Endothelial cell of umbilical vein (primary cell): ENCODE results near the gene USP6NL. TPM values are rescaled to one million over a fixed set of nuclear protein-coding genes. Genes with fewer than 3 reads are reported as not detected.

Experiments
- BruUV-seq: library from RNA; stranded (reverse); fragments of 400-500 nt; replicated peaks from 2 replicates; lab custom pipeline; 2021; lab: Mats Ljungman, UMichigan
- CTCF ChIA-PET: fragments of 300-600, 350-600 bp; sonication (Branson Sonifier 250); formaldehyde crosslinking; loops from one replicate; lab custom pipeline; 2021; ENCODE audit warnings: antibody characterized with exemption, inconsistent platforms; lab: Charles Lee
- POLR2A ChIA-PET: fragments of 300-600, 350-600 bp; sonication (Branson Sonifier 250); formaldehyde crosslinking; loops from one replicate; lab custom pipeline; 2021; ENCODE audit warnings: antibody characterized with exemption, inconsistent platforms; lab: Charles Lee
- DNase-seq: peaks from one replicate; pipeline ENCODE4 v3.0.0-alpha.2; 2011; ENCODE audit warnings: low read depth, low spot score
- FAIRE-seq: peaks from 2 replicates; lab custom pipeline; 2011; peaks lifted over from hg19 to GRCh38; lab: Jason Lieb, UNC
- H2AFZ ChIP-seq: 2 replicates; pipeline ENCODE4 v1.6.0; 2012; ENCODE audit warnings: low read depth, low read length, control low read depth, inconsistent platforms
- H3K27ac ChIP-seq: 2 replicates; pipeline ENCODE4 v1.5.1; 2011; ENCODE audit warnings: low read depth, mild to moderate bottlenecking, control low read depth, low read length, moderate library complexity; ENCODE audit not compliant: insufficient read depth
- H3K27me3 ChIP-seq, 2 experiments: 2 replicates each; pipeline versions ENCODE4 v1.6.0 to v1.6.1; 2011; ENCODE audit warnings: low read length in 2 of 2, mixed read lengths in 1 of 2; ENCODE audit not compliant: control insufficient read depth in 2 of 2, insufficient read depth in 2 of 2
- H3K36me3 ChIP-seq, 2 experiments: 2 replicates in 1 of 2; 3 replicates in 1 of 2; pipeline ENCODE4 v1.5.1; 2011; ENCODE audit warnings: low read length in 2 of 2, mild to moderate bottlenecking in 1 of 2, moderate library complexity in 1 of 2; ENCODE audit not compliant: control insufficient read depth in 2 of 2, insufficient read depth in 2 of 2; ENCODE audit errors: extremely low read depth in 1 of 2
- H3K4me1 ChIP-seq: 3 replicates; pipeline ENCODE4 v1.5.1; 2011; ENCODE audit warnings: mild to moderate bottlenecking, low read length; ENCODE audit not compliant: control insufficient read depth, insufficient read depth; ENCODE audit errors: extremely low read depth
- H3K4me2 ChIP-seq: 2 replicates; pipeline ENCODE4 v1.6.1; 2011; ENCODE audit warnings: low read length, control low read depth, mixed read lengths; ENCODE audit not compliant: insufficient read depth
- H3K4me3 ChIP-seq, 3 experiments: fragments of 200-600 bp in 1 of 3; sonication (generic), shearing (Covaris generic) in 1 of 3; replicated peaks in 1 of 3; 2 replicates each; pipeline ENCODE4 v1.5.1; 2011 to 2016; ENCODE audit warnings: control low read depth in 3 of 3, low read length in 3 of 3, mild to moderate bottlenecking in 2 of 3, inconsistent platforms in 1 of 3, low read depth in 1 of 3, moderate library complexity in 1 of 3; ENCODE audit not compliant: insufficient read depth in 1 of 3
- H3K79me2 ChIP-seq: 2 replicates; pipeline ENCODE4 v1.6.0; 2012; ENCODE audit warnings: low read length, inconsistent platforms; ENCODE audit not compliant: control insufficient read depth, insufficient read depth
- H3K9ac ChIP-seq: replicated peaks from 2 replicates; pipeline ENCODE3; 2011; ENCODE audit warnings: low read length, control low read depth; ENCODE audit not compliant: insufficient read depth; ENCODE audit errors: extremely low read depth
- H3K9me1 ChIP-seq: replicated peaks from 3 replicates; pipeline ENCODE4 v1.6.0; 2011; ENCODE audit warnings: mild to moderate bottlenecking, low read length; ENCODE audit not compliant: control insufficient read depth, insufficient read depth; ENCODE audit errors: extremely low read depth
- H3K9me3 ChIP-seq: replicated peaks from 2 replicates; pipeline ENCODE4 v1.5.1; 2012; ENCODE audit warnings: low read length, inconsistent platforms; ENCODE audit not compliant: control insufficient read depth, insufficient read depth
- H4K20me1 ChIP-seq: replicated peaks from 2 replicates; pipeline ENCODE3; 2011; ENCODE audit warnings: mild to moderate bottlenecking, low read length; ENCODE audit not compliant: control insufficient read depth, insufficient read depth; ENCODE audit errors: extremely low read depth
- EZH2 ChIP-seq: IDR thresholded peaks from 2 replicates; pipeline ENCODE4 v1.6.1; 2012; ENCODE audit warnings: borderline replicate concordance, low read depth, mild to moderate bottlenecking, moderate library complexity, low read length, inconsistent platforms; ENCODE audit not compliant: severe bottlenecking
- FOS ChIP-seq: IDR thresholded peaks from 2 replicates; pipeline ENCODE4 v1.6.1; 2011; ENCODE audit warnings: mild to moderate bottlenecking, low read length, moderate library complexity, borderline replicate concordance; ENCODE audit not compliant: insufficient read depth
- GATA2 ChIP-seq: IDR thresholded peaks from 2 replicates; pipeline ENCODE4 v1.7.0; 2011; ENCODE audit warnings: low read depth, mild to moderate bottlenecking, moderate library complexity, mixed read lengths, low read length; ENCODE audit not compliant: insufficient read length, insufficient read depth
- JUN ChIP-seq: IDR thresholded peaks from 2 replicates; pipeline ENCODE4 v1.6.1; 2011; ENCODE audit warnings: borderline replicate concordance, low read depth; ENCODE audit not compliant: insufficient read length, insufficient read depth
- MYC ChIP-seq: IDR thresholded peaks from one replicate; pipeline ENCODE4 v1.6.1; 2011; ENCODE audit warnings: mild to moderate bottlenecking, low read depth, low read length
- POLR2A ChIP-seq: IDR thresholded peaks from 2 replicates; pipeline ENCODE4 v1.6.1; 2012; ENCODE audit warnings: low read depth, mild to moderate bottlenecking, control low read depth, low read length
- dilution Hi-C: fragments of 300-500 bp; cut with MboI; formaldehyde crosslinking; loops from one replicate; pipeline ENCODE4 v1.15.0; 2019; ENCODE audit warnings: low sequenced_read_pairs; ENCODE audit not compliant: extremely low pct_ligation_motif_present
- intact Hi-C: fragments of 100-400 bp; cut with micrococcal nuclease; formaldehyde crosslinking; loops from one replicate; pipeline ENCODE4 v1.10.0; 2022
- polyA plus RNA-seq, 4 experiments: library from polyadenylated mRNA; depleted of rRNA in 3 of 4; stranded (reverse) in 3 of 4; unstranded in 1 of 4; fragments of >200 nt; gene quantifications; 2 replicates each; pipeline versions ENCODE4 v1.2.1 to v1.2.3, GENCODE V29; 2011 to 2012; ENCODE audit warnings: missing spikeins in 1 of 4
- total RNA-seq: library from RNA; stranded (reverse); gene quantifications from 2 replicates; pipeline ENCODE4 v1.2.3, GENCODE V29; 2021
- TF ChIP-seq, protein P1 (sequence below), 2 donors: IDR thresholded peaks; 1 replicate in 1 of 2; 2 replicates in 1 of 2; pipeline ENCODE4 v1.5.1; 2011; ENCODE audit warnings: low read length in 2 of 2, mild to moderate bottlenecking in 2 of 2, moderate library complexity in 2 of 2, control low read depth in 1 of 2, inconsistent platforms in 1 of 2, low read depth in 1 of 2; ENCODE audit not compliant: insufficient read depth in 1 of 2; ENCODE audit errors: extremely low read depth in 1 of 2

The USP6NL gene
- total and polyA plus RNA-seq, 2 donors (not counting 3 experiments of a cell fraction or from before 2014, with no cell fraction given) = 13.5 to 29.2 TPM

DNA sequence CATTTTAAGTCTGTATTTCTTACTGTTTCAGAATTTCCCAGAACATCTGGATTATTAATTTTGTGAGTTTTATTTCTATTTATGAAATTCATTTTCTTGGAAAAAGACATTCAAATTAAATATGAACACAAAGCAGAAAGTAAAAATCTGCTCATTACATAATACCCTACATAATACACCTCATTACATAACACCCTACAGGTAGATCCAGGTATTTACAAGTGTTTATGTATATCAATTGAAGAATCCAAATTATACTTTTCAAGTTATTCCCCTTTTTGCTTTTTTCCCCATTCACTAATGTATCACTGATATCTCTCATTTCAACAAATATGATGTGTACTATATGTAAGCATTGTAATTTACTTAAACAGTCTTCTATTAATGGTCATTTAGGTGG, 129.1 kb downstream of the USP6NL start:
- H2AFZ ChIP-seq = no peak overlapping the region
- intact Hi-C loops (no loop called here), dilution Hi-C loops (no loop called here)
- H3K4me1 ChIP-seq = no peaks in the 10 kb centered on the region
- H3K4me3 ChIP-seq = no peak overlapping the region
- no peak for TF ChIP-seq EZH2
- no peak for TF ChIP-seq GATA2
- TF ChIP-seq JUN = no peak
- no peak for TF ChIP-seq FOS
- TF ChIP-seq POLR2A = no peak
- no peak for TF ChIP-seq MYC
- TF ChIP-seq, protein P1, sequence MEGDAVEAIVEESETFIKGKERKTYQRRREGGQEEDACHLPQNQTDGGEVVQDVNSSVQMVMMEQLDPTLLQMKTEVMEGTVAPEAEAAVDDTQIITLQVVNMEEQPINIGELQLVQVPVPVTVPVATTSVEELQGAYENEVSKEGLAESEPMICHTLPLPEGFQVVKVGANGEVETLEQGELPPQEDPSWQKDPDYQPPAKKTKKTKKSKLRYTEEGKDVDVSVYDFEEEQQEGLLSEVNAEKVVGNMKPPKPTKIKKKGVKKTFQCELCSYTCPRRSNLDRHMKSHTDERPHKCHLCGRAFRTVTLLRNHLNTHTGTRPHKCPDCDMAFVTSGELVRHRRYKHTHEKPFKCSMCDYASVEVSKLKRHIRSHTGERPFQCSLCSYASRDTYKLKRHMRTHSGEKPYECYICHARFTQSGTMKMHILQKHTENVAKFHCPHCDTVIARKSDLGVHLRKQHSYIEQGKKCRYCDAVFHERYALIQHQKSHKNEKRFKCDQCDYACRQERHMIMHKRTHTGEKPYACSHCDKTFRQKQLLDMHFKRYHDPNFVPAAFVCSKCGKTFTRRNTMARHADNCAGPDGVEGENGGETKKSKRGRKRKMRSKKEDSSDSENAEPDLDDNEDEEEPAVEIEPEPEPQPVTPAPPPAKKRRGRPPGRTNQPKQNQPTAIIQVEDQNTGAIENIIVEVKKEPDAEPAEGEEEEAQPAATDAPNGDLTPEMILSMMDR (IDR thresholded peaks at IDR 0.05; ENCODE audit: extremely low read depth in 1 of 2, insufficient read depth in 1 of 2, low read depth in 1 of 2, low read length in 2 of 2) = no peak
- BruUV-seq = no TSS peak
- no peaks in the 10 kb centered on the region for H3K27me3 ChIP-seq
- peaks cover 2 to 3% of the 10 kb centered on the region in 2 experiments for H3K36me3 ChIP-seq
- no peak overlapping the region for H3K9ac ChIP-seq
- ChIA-PET CTCF (interaction anchor here (1.0 kb wide), 1 partner anchor 14 kb away, joined by 3 read pairs; no protein-coding TSS in a partner anchor), POLR2A (no interaction called here)
- FAIRE-seq (no peak), DNase-seq (no peak)
- no peak overlapping the region for H3K27ac ChIP-seq
- no peak overlapping the region for H3K4me2 ChIP-seq
- H4K20me1 ChIP-seq = no peaks in the 10 kb centered on the region
- H3K79me2 ChIP-seq = no peaks in the 10 kb centered on the region
- no peaks in the 10 kb centered on the region for H3K9me3 ChIP-seq
- H3K9me1 ChIP-seq = no peaks in the 10 kb centered on the region
